ENCODE measurements around the gene TRPM2.

Gene TRPM2

DNA sequence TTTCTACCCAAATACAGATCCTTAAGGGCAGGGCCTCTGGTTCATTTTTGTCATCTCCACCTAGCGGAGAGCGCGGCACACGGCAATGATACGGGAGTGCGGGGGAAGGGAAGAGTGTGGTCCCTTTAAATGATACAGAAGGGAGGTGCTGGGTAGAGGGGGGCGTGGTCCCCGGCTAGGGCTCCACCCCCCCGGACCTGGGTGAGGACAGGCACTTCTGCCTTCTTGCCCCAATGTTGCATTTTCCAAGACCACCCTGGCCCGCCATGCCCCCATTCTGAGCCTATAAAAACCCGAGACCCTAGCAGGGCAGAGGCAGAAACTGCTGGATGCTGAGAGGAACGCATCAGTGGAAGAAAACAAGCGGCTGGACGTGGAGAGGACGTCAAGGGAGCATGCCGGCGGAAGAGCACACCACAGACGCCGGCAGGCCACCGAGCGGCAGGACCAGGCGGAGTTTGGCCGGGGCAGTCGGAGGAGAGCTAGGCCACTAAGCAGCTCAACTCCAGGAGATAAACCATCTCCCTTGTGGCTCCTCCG, 131.9 kb downstream of the TRPM2 start:
- no peak for DNase-seq (ENCODE audit: low spot score)

DNA sequence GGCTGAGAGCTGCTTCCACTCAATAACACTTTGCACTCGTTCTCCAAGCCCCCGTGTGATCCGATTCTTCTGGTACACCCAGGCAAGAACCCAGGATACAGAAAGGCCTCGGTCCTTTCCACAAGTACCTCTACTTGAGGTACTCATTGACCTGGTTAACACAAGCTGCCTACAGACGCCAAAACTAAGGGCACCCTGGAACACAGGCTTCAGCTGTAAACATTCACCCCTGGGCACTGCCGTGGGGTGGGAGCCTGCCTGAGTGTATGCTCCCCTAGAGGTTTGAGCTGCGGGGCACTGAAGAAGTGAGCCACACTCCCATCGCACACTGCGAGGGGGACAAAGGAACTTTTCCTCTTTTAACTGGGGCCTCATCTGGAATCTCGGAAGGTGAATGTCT, 132.4 kb downstream of the TRPM2 start:
- no peak for DNase-seq (ENCODE audit: low spot score)

DNA sequence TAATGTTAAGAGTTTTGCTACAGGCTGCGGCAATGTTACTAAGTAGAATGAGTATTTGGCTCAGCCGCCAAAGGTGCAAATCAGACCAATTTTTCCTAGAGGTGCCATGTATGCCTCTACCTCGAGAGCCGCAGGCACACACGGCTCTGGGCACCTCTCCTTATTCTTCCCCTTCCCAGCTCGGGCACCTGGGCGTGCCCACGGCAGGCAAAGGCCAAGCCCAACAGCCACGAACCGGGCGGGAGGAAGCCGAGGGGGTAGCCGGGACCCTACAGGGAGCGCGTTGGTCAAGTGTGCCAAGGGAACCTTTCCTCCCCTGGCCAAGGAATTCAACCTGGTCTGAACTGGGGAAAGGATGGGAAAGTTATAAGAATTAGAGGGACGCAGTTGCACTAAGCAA, 132.9 kb downstream of the TRPM2 start:
- DNase-seq (ENCODE audit: low spot score): no peak

DNA sequence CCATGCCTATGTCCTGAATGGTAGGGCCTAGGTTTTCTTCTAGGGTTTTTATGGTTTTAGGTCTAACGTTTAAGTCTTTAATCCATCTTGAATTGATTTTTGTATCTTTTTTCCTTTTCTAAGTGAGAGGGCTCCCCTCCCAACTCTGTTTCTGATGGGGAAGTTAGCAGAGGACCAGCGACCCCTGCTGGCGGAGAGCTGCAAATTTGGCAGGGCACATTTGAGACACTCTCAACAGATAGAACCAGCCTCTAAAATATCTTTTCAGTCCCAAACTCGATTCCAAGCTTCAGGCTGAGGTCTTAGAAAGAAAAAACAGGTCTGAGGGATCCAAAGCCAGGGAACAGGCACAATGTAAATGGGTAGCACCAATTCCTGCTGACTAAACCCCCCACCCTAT, 134.4 kb downstream of the TRPM2 start:
- DNase-seq (ENCODE audit: low spot score): no peak

DNA sequence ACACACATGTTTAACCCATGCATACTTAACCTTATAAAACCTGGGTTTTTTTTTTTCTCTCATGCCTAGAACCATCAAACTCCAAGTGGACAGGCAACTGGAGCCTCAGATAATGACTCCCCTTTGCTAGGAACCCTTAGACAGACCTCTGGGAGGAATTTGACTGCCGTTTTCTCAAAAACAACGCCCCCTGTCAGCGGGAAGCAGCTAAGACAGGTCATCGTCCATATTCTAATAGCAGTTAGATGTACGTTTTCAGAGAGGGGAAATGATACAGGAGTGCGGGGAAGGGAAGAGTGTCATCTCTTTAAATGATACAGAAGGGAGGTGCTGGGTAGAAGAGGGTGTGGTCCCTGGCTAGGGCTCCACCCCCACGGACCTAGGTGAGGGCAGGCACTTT, 136.5 kb downstream of the TRPM2 start:
- DNase-seq (ENCODE audit: low spot score): no peak

DNA sequence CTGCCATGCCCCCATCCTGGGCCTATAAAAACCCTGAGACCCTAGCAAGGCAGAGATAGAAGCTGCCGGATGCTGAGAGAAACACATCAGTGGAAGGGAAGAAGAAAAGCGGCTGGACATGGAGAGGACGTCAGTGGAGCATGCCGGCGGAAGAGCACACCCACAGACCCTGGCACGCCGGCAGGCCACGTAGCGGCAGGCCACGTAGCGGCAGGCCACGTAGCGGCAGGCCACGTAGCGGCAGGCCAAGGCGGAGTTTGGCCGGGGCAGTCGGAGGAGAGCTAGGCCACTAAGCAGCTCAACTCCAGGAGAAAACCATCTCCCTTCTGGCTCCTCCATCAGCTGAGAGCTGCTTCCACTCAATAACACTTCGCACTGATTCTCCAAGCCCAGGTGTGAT, 137.0 kb downstream of the TRPM2 start:
- no peak for DNase-seq (ENCODE audit: low spot score)

DNA sequence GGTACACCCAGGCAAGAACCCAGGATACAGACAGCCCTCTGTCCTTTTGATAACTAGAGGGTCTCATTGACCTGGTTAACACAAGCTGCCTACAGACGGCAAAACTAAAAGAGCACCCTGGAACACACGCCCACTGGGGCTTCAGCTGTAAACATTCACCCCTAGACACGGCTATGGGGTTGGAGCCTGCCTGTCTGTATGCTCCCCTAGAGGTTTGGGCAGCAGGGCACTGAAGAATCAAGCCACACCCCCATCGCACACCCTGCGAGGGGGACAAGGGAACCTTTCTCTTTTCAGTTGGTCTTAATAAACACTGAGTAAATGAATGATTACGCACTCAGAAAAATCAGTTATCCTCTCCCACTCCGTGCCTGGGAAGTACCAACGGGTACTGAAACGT, 137.4 kb downstream of the TRPM2 start:
- DNase-seq (ENCODE audit: low spot score): no peak
